SH-SY5Y (cell line): ENCODE measurements around the gene VASP.

Experiments
- GATA2 ChIP-seq: IDR thresholded peaks from 2 replicates; pipeline ENCODE4 v1.6.1; 2011; ENCODE audit warnings: mild to moderate bottlenecking, low read depth, low read length
- GATA3 ChIP-seq: IDR thresholded peaks from 2 replicates; pipeline ENCODE4 v1.6.1; 2011; ENCODE audit warnings: low read depth, mild to moderate bottlenecking, low read length, moderate library complexity

DNA sequence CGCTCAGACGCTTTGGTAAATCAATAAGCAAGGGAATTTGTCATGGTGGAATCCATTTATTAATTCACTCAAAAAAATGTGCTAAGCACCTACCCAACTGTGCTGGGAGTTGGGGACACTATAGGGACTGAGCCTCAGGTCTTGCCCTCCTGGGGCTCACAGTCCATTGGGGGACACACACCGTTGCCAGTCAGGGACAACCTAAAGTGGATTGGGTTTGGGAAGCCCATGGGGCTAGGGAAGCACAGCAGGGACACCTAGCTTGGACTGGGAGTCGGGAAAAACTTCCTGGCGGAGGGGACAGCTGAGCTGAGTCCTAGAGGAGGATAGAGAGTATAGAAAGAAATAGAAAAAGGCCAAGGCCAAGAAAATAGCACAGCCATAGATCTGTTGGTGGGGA, 31.0 kb upstream of the VASP start:
- TF ChIP-seq GATA3 (no peak), GATA2 (no peak)
